HCT116 (cell line): Measurements from ENCODE around the gene TBCCD1. TPM values are rescaled to one million over a fixed set of nuclear protein-coding genes. Genes with fewer than 3 reads are reported as not detected.

Source experiments
- ATAC-seq: fragments of 200-7000 bp; cut with Tn5 transposase; 2 replicates; pipeline ENCODE4 v1.9.1; 2020; ENCODE audit warnings: mild to moderate bottlenecking, moderate library complexity
- BruUV-seq: library from RNA; stranded (reverse); fragments of 400-500 nt; replicated peaks from 2 replicates; lab custom pipeline; 2021; lab: Mats Ljungman, UMichigan
- CTCF ChIA-PET: fragments of 300-600 bp; sonication (Branson Sonifier 250); formaldehyde crosslinking; loops from one replicate; lab custom pipeline; 2021; ENCODE audit warnings: antibody characterized with exemption; lab: Charles Lee
- POLR2A ChIA-PET: fragments of 300-600, 350-600 bp; sonication (Branson Sonifier 250); formaldehyde crosslinking; loops from one replicate; lab custom pipeline; 2021; ENCODE audit warnings: antibody characterized with exemption; lab: Charles Lee
- RAD21 ChIA-PET, 2 experiments: fragments of 300-600 bp; sonication (Branson Sonifier 250); formaldehyde crosslinking; loops; one replicate each; lab custom pipeline; 2023; ENCODE audit warnings: low total read pairs in 2 of 2; ENCODE audit not compliant: uncharacterized antibody in 2 of 2, unreplicated experiment in 2 of 2, low non-redundant PET in 1 of 2; lab: Charles Lee
- DNase-seq: peaks from one replicate; pipeline ENCODE4 v3.0.0-alpha.2; 2010; ENCODE audit warnings: low read depth, low spot score
- H2AFZ ChIP-seq: fragments of 200-600 bp; shearing (Covaris generic), sonication (generic); 2 replicates; pipeline ENCODE4 v1.6.1; 2017; ENCODE audit warnings: low read depth, mixed run types, mixed read lengths, antibody characterized with exemption, low read length; ENCODE audit not compliant: poor library complexity, severe bottlenecking
- H3K27ac ChIP-seq: 2 replicates; pipeline ENCODE4 v1.5.1; 2012; ENCODE audit warnings: low read depth, low read length
- H3K27me3 ChIP-seq: fragments of 200-600 bp; sonication (generic); 2 replicates; pipeline ENCODE4 v1.6.1; 2016; ENCODE audit warnings: mixed run types, low read length, mixed read lengths; ENCODE audit not compliant: insufficient read depth
- H3K36me3 ChIP-seq, 2 experiments: fragments of 200-500 bp in 1 of 2; fragments of 200-600 bp in 1 of 2; sonication (Bioruptor generic) in 1 of 2; sonication (generic) in 1 of 2; 2 replicates each; pipeline versions ENCODE4 v1.5.1 to v1.6.1; 2014 to 2016; ENCODE audit warnings: low read length in 2 of 2, inconsistent platforms in 1 of 2, mixed read lengths in 1 of 2, mixed run types in 1 of 2; ENCODE audit not compliant: insufficient read depth in 2 of 2, control insufficient read depth in 1 of 2
- H3K4me1 ChIP-seq, 2 experiments: fragments of 200-600 bp in 1 of 2; sonication (generic) in 1 of 2; 2 replicates each; pipeline versions ENCODE4 v1.5.1 to v1.6.1; 2012 to 2017; ENCODE audit warnings: low read length in 2 of 2, inconsistent platforms in 1 of 2, mild to moderate bottlenecking in 1 of 2, mixed read lengths in 1 of 2, mixed run types in 1 of 2, moderate library complexity in 1 of 2; ENCODE audit not compliant: insufficient read depth in 2 of 2, control insufficient read depth in 1 of 2
- H3K4me2 ChIP-seq: fragments of 200-600 bp; sonication (generic); 2 replicates; pipeline ENCODE4 v1.6.1; 2017; ENCODE audit warnings: mixed run types, low read length, mixed read lengths
- H3K4me3 ChIP-seq, 2 experiments: fragments of 200-600 bp in 1 of 2; sonication (generic) in 1 of 2; replicated peaks in 1 of 2; 2 replicates each; pipeline ENCODE4 v1.5.1; 2011 to 2016; ENCODE audit warnings: low read length in 2 of 2, control low read depth in 1 of 2, low read depth in 1 of 2, mild to moderate bottlenecking in 1 of 2, mixed read lengths in 1 of 2, mixed run types in 1 of 2
- H3K79me2 ChIP-seq: fragments of 200-600 bp; sonication (generic); 2 replicates; pipeline ENCODE4 v1.6.1; 2017; ENCODE audit warnings: mild to moderate bottlenecking, mixed run types, low read length, moderate library complexity, mixed read lengths; ENCODE audit not compliant: insufficient read depth
- H3K9ac ChIP-seq: fragments of 200-600 bp; sonication (generic); 2 replicates; pipeline ENCODE4 v1.6.1; 2016; ENCODE audit warnings: low read length, mixed read lengths
- H3K9me2 ChIP-seq: fragments of 200-600 bp; sonication (generic), shearing (Covaris generic); 2 replicates; pipeline ENCODE4 v1.6.1; 2017; ENCODE audit warnings: mixed run types, mild to moderate bottlenecking, moderate library complexity; ENCODE audit not compliant: insufficient read depth
- H3K9me3 ChIP-seq, 2 experiments: fragments of 200-500 bp in 1 of 2; fragments of 200-600 bp in 1 of 2; sonication (Bioruptor generic) in 1 of 2; sonication (generic) in 1 of 2; 2 replicates each; pipeline ENCODE4 v1.6.1; 2014 to 2017; ENCODE audit warnings: low read length in 2 of 2, mixed read lengths in 2 of 2, inconsistent platforms in 1 of 2, low read depth in 1 of 2, mild to moderate bottlenecking in 1 of 2, mixed run types in 1 of 2, moderate library complexity in 1 of 2; ENCODE audit not compliant: control insufficient read depth in 1 of 2, insufficient read depth in 1 of 2
- H4K20me1 ChIP-seq: fragments of 200-600 bp; sonication (generic), shearing (Covaris generic); 2 replicates; pipeline ENCODE4 v1.6.1; 2017; ENCODE audit warnings: mixed run types, mild to moderate bottlenecking, moderate library complexity; ENCODE audit not compliant: insufficient read depth
- CBX3 ChIP-seq: IDR thresholded peaks from 2 replicates; pipeline ENCODE4 v1.6.1; 2012; ENCODE audit warnings: low read depth
- CEBPB ChIP-seq: IDR thresholded peaks from 2 replicates; pipeline ENCODE4 v1.6.1; 2012; ENCODE audit warnings: low read depth
- EGR1 ChIP-seq: IDR thresholded peaks from 2 replicates; pipeline ENCODE4 v1.6.1; 2012; ENCODE audit warnings: low read depth
- ELF1 ChIP-seq: IDR thresholded peaks from 2 replicates; pipeline ENCODE4 v1.6.1; 2012; ENCODE audit warnings: low read depth, borderline replicate concordance
- EZH2phosphoT487 ChIP-seq: fragments of 200-600 bp; IDR thresholded peaks from 2 replicates; pipeline ENCODE4 v1.6.1; 2018; ENCODE audit warnings: antibody characterized with exemption, borderline replicate concordance
- FOSL1 ChIP-seq: IDR thresholded peaks from 2 replicates; pipeline ENCODE4 v1.6.1; 2012; ENCODE audit warnings: low read depth
- JUND ChIP-seq: IDR thresholded peaks from 2 replicates; pipeline ENCODE4 v1.6.1; 2012
- POLR2A ChIP-seq: IDR thresholded peaks from 2 replicates; pipeline ENCODE4 v1.7.0; 2011; ENCODE audit warnings: borderline replicate concordance; ENCODE audit not compliant: insufficient read depth, insufficient read length; ENCODE audit errors: extremely low read depth
- POLR2AphosphoS5 ChIP-seq: IDR thresholded peaks from 2 replicates; pipeline ENCODE4 v1.6.1; 2011; ENCODE audit warnings: mild to moderate bottlenecking, low read depth, low read length, moderate library complexity
- SIN3A ChIP-seq: IDR thresholded peaks from 2 replicates; pipeline ENCODE4 v1.6.1; 2012; ENCODE audit warnings: low read depth
- ZFX ChIP-seq: fragments of 450-650 bp; IDR thresholded peaks from 2 replicates; pipeline ENCODE4 v1.6.1; 2017
- intact Hi-C: fragments of 100-400 bp; cut with micrococcal nuclease; formaldehyde crosslinking; loops from 2 replicates; pipeline ENCODE4 v1.10.0; 2022
- total RNA-seq: library from RNA; stranded (reverse); gene quantifications from one replicate; pipeline ENCODE4 v1.2.1, GENCODE V29; 2021; ENCODE audit not compliant: unreplicated experiment
- TF ChIP-seq, protein P1 (sequence below): IDR thresholded peaks from 2 replicates; pipeline ENCODE4 v1.6.1; 2012
- TF ChIP-seq, protein P2 (sequence below), 3 experiments: fragments of 200-600 bp in 1 of 3; sonication (generic) in 1 of 3; IDR thresholded peaks in 2 of 3; conservative IDR thresholded peaks in 1 of 3; 2 replicates each; pipeline ENCODE4 v1.5.1; 2012 to 2017; ENCODE audit warnings: low read depth in 2 of 3, low read length in 2 of 3, antibody characterized with exemption in 1 of 3, borderline replicate concordance in 1 of 3, control low read depth in 1 of 3, mild to moderate bottlenecking in 1 of 3, mixed read lengths in 1 of 3, mixed run types in 1 of 3, moderate library complexity in 1 of 3; ENCODE audit not compliant: insufficient read depth in 1 of 3
- TF ChIP-seq, protein P3 (sequence below): IDR thresholded peaks from 2 replicates; pipeline ENCODE4 v1.6.1; 2012; ENCODE audit warnings: low read depth
- TF ChIP-seq, protein P4 (sequence below): IDR thresholded peaks from 2 replicates; pipeline ENCODE4 v1.6.1; 2012

TBCCD1 gene
- total RNA-seq, 1 experiment from 2014 or later = 16.8 TPM

DNA sequence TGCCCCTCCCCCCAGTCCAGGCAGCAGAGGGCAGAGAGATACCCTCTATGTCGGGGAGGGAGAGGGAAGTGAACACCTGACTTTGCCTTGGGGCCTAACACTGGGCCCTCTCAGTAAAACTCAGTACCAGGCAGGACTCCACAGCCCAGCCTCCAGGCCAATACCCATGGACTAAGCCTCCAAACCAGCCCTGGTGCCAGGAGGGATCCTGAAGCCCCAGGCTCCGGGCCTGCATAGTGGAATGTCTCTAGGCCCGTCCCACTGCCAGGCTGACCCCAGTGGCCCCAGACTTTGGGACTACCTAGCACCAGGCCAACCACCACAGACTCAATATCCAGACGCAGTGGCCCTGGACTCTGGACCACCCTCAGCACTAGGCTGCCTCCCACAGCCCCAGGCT is 69.5 kb downstream of the TBCCD1 start (continued):
- TF ChIP-seq POLR2AphosphoS5 (no peak), ELF1 (no peak)

DNA sequence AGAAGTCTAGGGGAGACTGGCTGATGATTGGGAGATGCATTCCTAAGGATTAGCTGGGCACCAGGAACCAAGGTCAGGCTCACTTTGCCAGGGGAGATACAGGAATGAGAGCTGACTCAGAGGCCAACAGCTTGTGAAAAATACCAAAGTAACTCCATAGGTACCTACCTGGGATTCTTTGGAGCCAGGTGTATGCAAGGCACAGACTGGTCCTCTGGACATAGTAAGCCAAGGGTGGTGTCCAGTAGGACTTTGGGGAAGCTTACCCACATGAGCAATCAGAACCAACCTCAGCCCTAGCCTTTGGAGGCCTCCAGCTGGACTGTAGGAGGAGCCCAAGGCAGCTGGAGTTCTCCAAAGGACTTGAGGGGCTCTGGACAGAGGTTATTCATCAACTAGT is 70.5 kb downstream of the TBCCD1 start:
- ChIA-PET RAD21 (no interaction called here), CTCF (no interaction called here), POLR2A (no interaction called here)
- no peak for ATAC-seq
- TF ChIP-seq EGR1 (no peak), POLR2AphosphoS5 (no peak), POLR2A (no peak), SIN3A (no peak), CBX3 (no peak), FOSL1 (no peak), EZH2phosphoT487 (no peak), CEBPB (no peak), ELF1 (no peak), JUND (no peak), ZFX (no peak)
- TF ChIP-seq, protein P1, sequence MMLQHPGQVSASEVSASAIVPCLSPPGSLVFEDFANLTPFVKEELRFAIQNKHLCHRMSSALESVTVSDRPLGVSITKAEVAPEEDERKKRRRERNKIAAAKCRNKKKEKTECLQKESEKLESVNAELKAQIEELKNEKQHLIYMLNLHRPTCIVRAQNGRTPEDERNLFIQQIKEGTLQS = no peak
- TF ChIP-seq, protein P2, sequence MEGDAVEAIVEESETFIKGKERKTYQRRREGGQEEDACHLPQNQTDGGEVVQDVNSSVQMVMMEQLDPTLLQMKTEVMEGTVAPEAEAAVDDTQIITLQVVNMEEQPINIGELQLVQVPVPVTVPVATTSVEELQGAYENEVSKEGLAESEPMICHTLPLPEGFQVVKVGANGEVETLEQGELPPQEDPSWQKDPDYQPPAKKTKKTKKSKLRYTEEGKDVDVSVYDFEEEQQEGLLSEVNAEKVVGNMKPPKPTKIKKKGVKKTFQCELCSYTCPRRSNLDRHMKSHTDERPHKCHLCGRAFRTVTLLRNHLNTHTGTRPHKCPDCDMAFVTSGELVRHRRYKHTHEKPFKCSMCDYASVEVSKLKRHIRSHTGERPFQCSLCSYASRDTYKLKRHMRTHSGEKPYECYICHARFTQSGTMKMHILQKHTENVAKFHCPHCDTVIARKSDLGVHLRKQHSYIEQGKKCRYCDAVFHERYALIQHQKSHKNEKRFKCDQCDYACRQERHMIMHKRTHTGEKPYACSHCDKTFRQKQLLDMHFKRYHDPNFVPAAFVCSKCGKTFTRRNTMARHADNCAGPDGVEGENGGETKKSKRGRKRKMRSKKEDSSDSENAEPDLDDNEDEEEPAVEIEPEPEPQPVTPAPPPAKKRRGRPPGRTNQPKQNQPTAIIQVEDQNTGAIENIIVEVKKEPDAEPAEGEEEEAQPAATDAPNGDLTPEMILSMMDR (IDR thresholded peaks at IDR 0.05 in 2 of 3, conservative IDR thresholded peaks at IDR 0.05 in 1 of 3; ENCODE audit: borderline replicate concordance in 1 of 3, insufficient read depth in 1 of 3, low read depth in 2 of 3, low read length in 2 of 3) = no peak
- TF ChIP-seq, protein P3, sequence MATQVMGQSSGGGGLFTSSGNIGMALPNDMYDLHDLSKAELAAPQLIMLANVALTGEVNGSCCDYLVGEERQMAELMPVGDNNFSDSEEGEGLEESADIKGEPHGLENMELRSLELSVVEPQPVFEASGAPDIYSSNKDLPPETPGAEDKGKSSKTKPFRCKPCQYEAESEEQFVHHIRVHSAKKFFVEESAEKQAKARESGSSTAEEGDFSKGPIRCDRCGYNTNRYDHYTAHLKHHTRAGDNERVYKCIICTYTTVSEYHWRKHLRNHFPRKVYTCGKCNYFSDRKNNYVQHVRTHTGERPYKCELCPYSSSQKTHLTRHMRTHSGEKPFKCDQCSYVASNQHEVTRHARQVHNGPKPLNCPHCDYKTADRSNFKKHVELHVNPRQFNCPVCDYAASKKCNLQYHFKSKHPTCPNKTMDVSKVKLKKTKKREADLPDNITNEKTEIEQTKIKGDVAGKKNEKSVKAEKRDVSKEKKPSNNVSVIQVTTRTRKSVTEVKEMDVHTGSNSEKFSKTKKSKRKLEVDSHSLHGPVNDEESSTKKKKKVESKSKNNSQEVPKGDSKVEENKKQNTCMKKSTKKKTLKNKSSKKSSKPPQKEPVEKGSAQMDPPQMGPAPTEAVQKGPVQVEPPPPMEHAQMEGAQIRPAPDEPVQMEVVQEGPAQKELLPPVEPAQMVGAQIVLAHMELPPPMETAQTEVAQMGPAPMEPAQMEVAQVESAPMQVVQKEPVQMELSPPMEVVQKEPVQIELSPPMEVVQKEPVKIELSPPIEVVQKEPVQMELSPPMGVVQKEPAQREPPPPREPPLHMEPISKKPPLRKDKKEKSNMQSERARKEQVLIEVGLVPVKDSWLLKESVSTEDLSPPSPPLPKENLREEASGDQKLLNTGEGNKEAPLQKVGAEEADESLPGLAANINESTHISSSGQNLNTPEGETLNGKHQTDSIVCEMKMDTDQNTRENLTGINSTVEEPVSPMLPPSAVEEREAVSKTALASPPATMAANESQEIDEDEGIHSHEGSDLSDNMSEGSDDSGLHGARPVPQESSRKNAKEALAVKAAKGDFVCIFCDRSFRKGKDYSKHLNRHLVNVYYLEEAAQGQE = no peak
- TF ChIP-seq, protein P4, sequence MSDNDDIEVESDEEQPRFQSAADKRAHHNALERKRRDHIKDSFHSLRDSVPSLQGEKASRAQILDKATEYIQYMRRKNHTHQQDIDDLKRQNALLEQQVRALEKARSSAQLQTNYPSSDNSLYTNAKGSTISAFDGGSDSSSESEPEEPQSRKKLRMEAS = no peak
- Histone ChIP-seq H3K79me2 (no peaks in the 10 kb centered on the region), H3K9ac (no peak overlapping the region), H3K27me3 (peaks cover 29% of the 10 kb centered on the region), H3K4me1 (no peaks in the 10 kb centered on the region), H3K9me3 (no peaks in the 10 kb centered on the region), H2AFZ (no peak overlapping the region), H3K4me2 (no peak overlapping the region), H3K36me3 (no peaks in the 10 kb centered on the region), H4K20me1 (no peaks in the 10 kb centered on the region), H3K4me3 (no peak overlapping the region), H3K9me2 (no peaks in the 10 kb centered on the region), H3K27ac (no peak overlapping the region)
- BruUV-seq = no TSS peak
- intact Hi-C loops = no loop called here
- DNase-seq = no peak
